ENCODE measurements around the gene YIF1B.

DNA sequence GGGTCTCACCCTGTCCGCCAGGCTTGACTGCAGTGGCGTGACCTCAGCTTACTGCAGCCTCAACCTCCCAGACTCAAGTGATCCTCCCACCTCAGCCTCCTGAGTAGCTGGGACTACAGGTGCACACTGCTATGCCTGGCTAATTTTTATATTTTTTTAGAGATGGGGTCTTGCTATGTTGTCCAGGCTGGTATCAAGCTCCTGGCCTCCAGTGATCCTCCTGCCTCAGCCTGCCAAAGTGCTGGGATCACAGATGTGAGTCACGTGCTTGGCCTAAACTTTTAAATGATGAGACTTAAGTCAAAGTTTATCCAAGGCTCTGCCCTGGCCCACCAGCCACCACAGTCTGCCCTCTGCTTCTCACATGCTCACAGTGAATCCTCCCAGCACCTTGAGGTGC lies 9.5 kb downstream of the YIF1B start:
- TF ChIP-seq ARID2 (IDR thresholded peaks at IDR 0.05): no peak
- TF ChIP-seq ELF1 (tag; IDR thresholded peaks at IDR 0.05): no peak
- TF ChIP-seq EZH2 (IDR thresholded peaks at IDR 0.05; ENCODE audit: borderline replicate concordance, low read depth, low read length): no peak
- TF ChIP-seq POLR2A (conservative IDR thresholded peaks at IDR 0.05): no peak
- TF ChIP-seq ZNF224 (CRISPR knock-in tag; IDR thresholded peaks at IDR 0.05): no peak
- no peak for TF ChIP-seq CCAR2 (IDR thresholded peaks at IDR 0.05; ENCODE audit: low read depth, low read length)
- no peak for TF ChIP-seq ZNF436 (CRISPR knock-in tag; IDR thresholded peaks at IDR 0.05)
- TF ChIP-seq, protein P1, sequence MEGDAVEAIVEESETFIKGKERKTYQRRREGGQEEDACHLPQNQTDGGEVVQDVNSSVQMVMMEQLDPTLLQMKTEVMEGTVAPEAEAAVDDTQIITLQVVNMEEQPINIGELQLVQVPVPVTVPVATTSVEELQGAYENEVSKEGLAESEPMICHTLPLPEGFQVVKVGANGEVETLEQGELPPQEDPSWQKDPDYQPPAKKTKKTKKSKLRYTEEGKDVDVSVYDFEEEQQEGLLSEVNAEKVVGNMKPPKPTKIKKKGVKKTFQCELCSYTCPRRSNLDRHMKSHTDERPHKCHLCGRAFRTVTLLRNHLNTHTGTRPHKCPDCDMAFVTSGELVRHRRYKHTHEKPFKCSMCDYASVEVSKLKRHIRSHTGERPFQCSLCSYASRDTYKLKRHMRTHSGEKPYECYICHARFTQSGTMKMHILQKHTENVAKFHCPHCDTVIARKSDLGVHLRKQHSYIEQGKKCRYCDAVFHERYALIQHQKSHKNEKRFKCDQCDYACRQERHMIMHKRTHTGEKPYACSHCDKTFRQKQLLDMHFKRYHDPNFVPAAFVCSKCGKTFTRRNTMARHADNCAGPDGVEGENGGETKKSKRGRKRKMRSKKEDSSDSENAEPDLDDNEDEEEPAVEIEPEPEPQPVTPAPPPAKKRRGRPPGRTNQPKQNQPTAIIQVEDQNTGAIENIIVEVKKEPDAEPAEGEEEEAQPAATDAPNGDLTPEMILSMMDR (IDR thresholded peaks at IDR 0.05 in 2 of 3, conservative IDR thresholded peaks at IDR 0.05 in 1 of 3; ENCODE audit: insufficient read depth in 2 of 3, low read depth in 1 of 3, low read length in 3 of 3): no peak
- TF ChIP-seq RCOR1 (IDR thresholded peaks at IDR 0.05; ENCODE audit: borderline replicate concordance in 1 of 2, low read depth in 2 of 2, low read length in 2 of 2): no peak
- no peak for TF ChIP-seq SETDB1 (IDR thresholded peaks at IDR 0.05; ENCODE audit: low read length)
- no peak for TF ChIP-seq SUPT5H (IDR thresholded peaks at IDR 0.05)
- no peak for TF ChIP-seq NR1H2 (CRISPR knock-in tag; IDR thresholded peaks at IDR 0.05)
- TF ChIP-seq, protein P2, sequence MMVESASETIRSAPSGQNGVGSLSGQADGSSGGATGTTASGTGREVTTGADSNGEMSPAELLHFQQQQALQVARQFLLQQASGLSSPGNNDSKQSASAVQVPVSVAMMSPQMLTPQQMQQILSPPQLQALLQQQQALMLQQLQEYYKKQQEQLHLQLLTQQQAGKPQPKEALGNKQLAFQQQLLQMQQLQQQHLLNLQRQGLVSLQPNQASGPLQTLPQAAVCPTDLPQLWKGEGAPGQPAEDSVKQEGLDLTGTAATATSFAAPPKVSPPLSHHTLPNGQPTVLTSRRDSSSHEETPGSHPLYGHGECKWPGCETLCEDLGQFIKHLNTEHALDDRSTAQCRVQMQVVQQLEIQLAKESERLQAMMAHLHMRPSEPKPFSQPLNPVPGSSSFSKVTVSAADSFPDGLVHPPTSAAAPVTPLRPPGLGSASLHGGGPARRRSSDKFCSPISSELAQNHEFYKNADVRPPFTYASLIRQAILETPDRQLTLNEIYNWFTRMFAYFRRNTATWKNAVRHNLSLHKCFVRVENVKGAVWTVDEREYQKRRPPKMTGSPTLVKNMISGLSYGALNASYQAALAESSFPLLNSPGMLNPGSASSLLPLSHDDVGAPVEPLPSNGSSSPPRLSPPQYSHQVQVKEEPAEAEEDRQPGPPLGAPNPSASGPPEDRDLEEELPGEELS (CRISPR knock-in tag; IDR thresholded peaks at IDR 0.05; ENCODE audit: borderline replicate concordance): no peak
- TF ChIP-seq MCM3 (IDR thresholded peaks at IDR 0.05): no peak

Measured in K562 (cell line).